Metanephros (tissue), 1 donor: ENCODE measurements around the gene WDR41. TPM values are rescaled to one million over a fixed set of nuclear protein-coding genes. Genes with fewer than 3 reads are reported as not detected.

Source experiments
- total RNA-seq: library from RNA; depleted of rRNA; stranded (reverse); fragments of >200 nt; gene quantifications from one replicate; pipeline ENCODE4 v1.2.3, GENCODE V29; 2014

The WDR41 gene, protein sequence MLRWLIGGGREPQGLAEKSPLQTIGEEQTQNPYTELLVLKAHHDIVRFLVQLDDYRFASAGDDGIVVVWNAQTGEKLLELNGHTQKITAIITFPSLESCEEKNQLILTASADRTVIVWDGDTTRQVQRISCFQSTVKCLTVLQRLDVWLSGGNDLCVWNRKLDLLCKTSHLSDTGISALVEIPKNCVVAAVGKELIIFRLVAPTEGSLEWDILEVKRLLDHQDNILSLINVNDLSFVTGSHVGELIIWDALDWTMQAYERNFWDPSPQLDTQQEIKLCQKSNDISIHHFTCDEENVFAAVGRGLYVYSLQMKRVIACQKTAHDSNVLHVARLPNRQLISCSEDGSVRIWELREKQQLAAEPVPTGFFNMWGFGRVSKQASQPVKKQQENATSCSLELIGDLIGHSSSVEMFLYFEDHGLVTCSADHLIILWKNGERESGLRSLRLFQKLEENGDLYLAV
- 47.1 TPM for total RNA-seq

DNA sequence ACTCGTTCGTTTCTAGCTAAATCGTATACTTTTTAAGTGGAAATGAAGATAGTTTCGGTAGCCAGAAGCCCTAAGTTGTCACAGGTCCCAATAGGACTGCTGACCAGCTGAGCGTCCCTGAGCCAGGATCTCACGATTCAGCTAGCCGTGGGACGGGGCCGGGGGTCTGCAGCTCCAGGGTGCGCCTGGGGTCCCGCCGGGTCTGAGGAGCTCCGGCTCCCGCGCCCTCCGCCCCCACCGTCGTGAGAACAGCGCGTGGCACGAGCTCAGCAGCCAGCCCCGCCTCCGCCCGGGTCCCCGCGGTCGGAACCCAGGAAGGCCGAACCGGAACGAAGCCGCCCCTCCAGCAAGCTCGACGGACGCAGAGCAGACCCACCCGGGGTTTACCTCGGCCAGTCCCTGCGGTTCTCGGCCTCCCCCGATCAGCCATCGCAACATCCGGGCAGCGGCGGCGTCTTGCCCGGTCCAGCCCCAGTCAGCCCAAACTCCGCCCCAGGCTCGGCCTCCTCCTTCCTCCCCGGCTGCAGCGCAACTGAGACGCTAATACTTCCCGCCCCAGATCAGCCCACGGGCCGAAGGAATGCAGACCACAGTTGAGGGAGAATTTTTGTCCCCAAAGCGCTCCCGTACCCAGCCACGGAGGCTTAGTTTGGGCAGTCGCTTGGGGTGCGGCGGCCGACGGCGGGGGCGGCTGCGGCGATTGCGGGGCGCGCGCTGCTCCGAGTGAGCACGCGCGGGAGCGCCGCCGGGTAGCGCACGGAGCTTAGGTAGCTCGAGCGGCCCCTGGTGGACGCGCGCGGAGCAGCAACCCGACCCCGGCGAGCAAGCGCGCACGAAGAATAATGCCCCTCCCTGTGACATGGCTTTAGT lies at the start of gene WDR41:
WDR41 (minus strand) TSS at position 534 of the 870 bp plus-strand sequence; CDS start at position 438, 96 bp downstream.

Other genes starting within 250 kb of the WDR41 start
- not detected for gene OTP, start 146.4 kb upstream of the WDR41 start, total RNA-seq